Effector memory CD4-positive, alpha-beta T cell (primary cell): ENCODE measurements around the gene MPO.

Source experiments
- DNase-seq, 3 donors: peaks; one replicate each; pipeline ENCODE4 v3.0.0-alpha.2; 2020
- H3K27ac ChIP-seq: 2 replicates; pipeline ENCODE4 v1.7.0; 2013; ENCODE audit warnings: mild to moderate bottlenecking, low read length, moderate library complexity; ENCODE audit not compliant: insufficient read depth, poor library complexity, severe bottlenecking
- H3K27me3 ChIP-seq: replicated peaks from 2 replicates; pipeline ENCODE4 v1.7.0; 2013; ENCODE audit warnings: mild to moderate bottlenecking, low read length; ENCODE audit not compliant: insufficient read depth, control insufficient read depth, poor library complexity, severe bottlenecking
- H3K36me3 ChIP-seq: 2 replicates; pipeline ENCODE4 v1.7.0; 2013; ENCODE audit warnings: mild to moderate bottlenecking, low read length, moderate library complexity; ENCODE audit not compliant: control insufficient read depth, insufficient read depth
- H3K4me1 ChIP-seq: 2 replicates; pipeline ENCODE4 v1.7.0; 2013; ENCODE audit warnings: low read length, mild to moderate bottlenecking; ENCODE audit not compliant: control insufficient read depth, insufficient read depth, poor library complexity, severe bottlenecking
- H3K4me3 ChIP-seq: 2 replicates; pipeline ENCODE4 v1.7.0; 2013; ENCODE audit warnings: low read length, low read depth, mild to moderate bottlenecking; ENCODE audit not compliant: insufficient read depth, poor library complexity, severe bottlenecking
- H3K9me3 ChIP-seq: 2 replicates; pipeline ENCODE4 v1.7.0; 2013; ENCODE audit warnings: mild to moderate bottlenecking, low read length, moderate library complexity; ENCODE audit not compliant: control insufficient read depth

The MPO gene

DNA sequence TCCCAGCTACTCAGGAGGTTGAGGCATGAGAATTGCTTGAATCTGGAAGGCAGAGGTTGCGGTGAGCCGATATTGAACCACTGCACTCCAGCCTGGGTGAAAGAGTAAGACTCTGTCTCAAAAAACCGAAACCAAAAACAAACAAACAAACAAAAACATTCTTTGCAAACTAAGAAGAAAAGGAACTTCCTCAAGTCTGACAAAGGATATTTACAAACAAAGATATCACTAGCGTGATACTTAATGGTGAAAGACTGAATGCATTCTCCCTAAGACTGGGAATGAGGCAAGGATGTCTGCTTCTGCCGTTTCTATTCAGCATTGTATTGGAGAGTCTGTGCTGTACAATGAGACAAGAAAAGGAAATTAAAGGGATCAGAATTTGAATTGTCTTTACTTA lies 10.5 kb upstream of the MPO start:
- Histone ChIP-seq H3K36me3 (no peaks in the 10 kb centered on the region), H3K27ac (no peak overlapping the region), H3K9me3 (peaks cover 5% of the 10 kb centered on the region), H3K4me1 (no peaks in the 10 kb centered on the region), H3K27me3 (no peaks in the 10 kb centered on the region), H3K4me3 (no peak overlapping the region)
- DNase-seq: no peak

DNA sequence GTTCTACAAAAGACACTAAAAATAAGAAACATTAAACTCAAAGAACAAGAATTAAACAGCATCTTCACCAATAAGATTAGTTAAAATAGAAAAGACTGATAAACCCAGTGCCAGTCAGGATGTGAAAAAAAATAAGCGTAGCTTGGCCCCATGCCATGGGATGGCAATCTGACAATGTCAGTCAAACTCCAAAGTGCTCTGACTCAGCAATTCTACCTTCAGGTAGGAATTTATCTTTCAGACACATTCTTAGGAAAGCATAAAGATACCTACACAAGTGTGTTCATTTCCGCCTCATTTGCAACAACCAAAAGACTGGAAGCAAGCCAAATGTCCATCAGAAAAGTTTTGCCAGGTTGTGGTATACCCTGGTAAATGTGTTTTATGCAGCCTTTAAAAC lies 9.1 kb upstream of the MPO start:
- H3K27me3 ChIP-seq: no peaks in the 10 kb centered on the region
- H3K36me3 ChIP-seq: no peaks in the 10 kb centered on the region
- no peak overlapping the region for H3K4me3 ChIP-seq
- H3K9me3 ChIP-seq: peaks cover 5% of the 10 kb centered on the region
- no peak for DNase-seq
- H3K4me1 ChIP-seq: no peaks in the 10 kb centered on the region
- no peak overlapping the region for H3K27ac ChIP-seq

DNA sequence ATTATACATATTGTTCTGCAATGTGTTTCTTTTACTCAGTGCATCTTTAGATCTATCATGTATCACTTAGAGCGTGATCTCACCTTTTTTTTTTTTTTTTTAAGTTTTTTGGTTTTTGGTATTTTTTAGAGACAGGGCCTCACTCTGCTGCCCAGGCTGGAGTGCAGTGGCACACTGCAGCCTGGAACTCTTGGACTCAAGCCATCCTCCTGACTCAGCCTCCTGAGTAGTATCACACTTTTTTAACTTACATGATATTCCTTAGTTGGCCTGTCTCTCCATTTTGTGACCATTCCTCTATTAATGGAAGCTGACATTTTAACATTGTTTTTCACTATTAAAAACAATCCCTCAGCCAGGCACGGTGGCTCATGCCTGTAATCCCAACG lies 4.7 kb upstream of the MPO start:
- no peaks in the 10 kb centered on the region for H3K27me3 ChIP-seq

DNA sequence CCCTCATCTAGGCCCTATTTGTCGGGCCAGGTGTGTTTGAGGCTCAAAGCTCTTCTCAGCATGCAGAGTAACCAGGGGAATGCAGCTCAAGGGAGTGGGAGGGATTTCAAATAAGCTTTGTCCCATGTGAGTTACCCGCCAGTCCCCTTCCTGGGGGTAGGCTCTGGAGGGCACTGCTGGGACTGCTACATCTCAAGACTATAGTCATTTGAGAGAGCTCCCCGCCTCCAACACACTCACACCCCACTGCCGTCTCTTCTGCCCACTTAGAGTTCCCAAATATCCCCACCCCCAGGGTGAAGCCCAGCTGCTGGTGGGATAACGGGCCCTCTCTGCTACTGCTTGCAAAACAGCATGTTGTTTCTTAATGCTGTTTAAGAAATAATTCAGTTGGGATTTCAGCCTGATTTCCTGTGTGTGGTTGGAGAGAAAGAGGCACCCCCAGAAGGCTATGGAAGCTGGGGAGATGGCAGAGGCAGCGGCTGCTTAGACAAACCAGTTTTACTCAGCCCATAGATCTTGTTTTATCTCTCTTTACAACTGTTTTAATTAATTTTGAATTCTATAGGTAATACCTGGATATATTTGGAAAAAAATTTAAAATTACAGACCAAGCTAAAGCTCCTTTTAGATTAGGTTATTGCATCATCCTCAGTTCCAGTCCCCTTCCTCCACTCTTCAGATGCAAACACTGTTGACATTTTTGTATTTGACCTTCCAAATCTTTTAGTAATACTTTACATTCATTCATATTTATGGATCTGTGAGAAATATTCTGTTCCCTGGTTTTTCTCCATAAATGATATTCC lies 4.1 kb upstream of the MPO start:
- Histone ChIP-seq H3K36me3 (no peaks in the 10 kb centered on the region), H3K27me3 (peaks cover 3% of the 10 kb centered on the region), H3K27ac (no peak overlapping the region), H3K4me1 (no peaks in the 10 kb centered on the region), H3K9me3 (no peaks in the 10 kb centered on the region), H3K4me3 (no peak overlapping the region)
- no peak for DNase-seq

More for the DNA sequence above, 4.7 kb upstream of the MPO start:
- DNase-seq: no peak
- no peaks in the 10 kb centered on the region for H3K4me1 ChIP-seq
- H3K36me3 ChIP-seq: no peaks in the 10 kb centered on the region
- H3K9me3 ChIP-seq: no peaks in the 10 kb centered on the region
- no peak overlapping the region for H3K4me3 ChIP-seq
- H3K27ac ChIP-seq: no peak overlapping the region

DNA sequence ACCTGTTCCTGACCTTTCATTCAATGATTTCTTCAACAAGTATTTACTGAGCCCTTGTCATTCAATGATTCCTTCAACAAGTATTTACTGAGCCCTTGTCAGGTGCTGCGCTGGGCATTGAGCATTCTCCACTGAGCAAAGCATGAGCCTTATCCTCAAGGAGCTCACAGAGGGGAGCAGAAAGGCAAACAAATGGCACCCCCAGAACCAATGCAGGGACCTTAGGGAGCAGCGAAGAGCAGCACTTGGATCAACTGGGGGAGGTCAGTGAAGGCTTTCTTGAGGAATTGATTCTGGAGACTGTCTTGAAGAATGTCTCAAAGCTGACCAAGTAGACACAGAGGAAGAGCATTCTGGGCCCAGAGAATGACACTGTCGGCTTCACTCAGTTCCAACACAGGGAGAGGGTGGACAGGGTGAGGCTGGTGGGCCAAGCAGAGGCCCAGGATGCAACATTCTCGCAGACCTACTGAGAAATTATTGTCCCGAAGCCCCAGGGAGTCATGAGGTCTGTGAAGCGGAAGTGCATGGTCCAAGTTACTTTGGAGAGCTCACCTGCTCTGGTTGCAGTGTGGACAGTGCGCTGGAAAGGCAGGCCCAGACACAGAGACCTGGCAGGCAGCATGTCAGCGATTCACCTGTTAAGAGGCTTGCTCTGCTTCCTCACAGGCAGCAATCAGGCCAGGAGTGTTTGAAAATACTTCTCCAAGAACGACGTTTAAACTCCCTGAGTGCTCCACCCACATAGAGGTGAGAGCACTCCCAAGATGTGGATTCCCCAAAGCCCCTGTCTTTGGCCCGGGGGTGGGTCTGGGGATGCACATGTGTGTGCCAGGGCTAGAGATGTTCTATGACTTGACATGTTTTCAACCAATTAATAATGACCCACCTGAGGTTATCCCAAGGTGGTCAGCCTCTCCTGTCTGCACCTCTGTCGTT lies 3.2 kb upstream of the MPO start:
- DNase-seq: no peak
- no peak overlapping the region for H3K27ac ChIP-seq
- peaks cover 3% of the 10 kb centered on the region for H3K27me3 ChIP-seq
- no peaks in the 10 kb centered on the region for H3K9me3 ChIP-seq
- no peaks in the 10 kb centered on the region for H3K4me1 ChIP-seq
- no peaks in the 10 kb centered on the region for H3K36me3 ChIP-seq
- no peak overlapping the region for H3K4me3 ChIP-seq

DNA sequence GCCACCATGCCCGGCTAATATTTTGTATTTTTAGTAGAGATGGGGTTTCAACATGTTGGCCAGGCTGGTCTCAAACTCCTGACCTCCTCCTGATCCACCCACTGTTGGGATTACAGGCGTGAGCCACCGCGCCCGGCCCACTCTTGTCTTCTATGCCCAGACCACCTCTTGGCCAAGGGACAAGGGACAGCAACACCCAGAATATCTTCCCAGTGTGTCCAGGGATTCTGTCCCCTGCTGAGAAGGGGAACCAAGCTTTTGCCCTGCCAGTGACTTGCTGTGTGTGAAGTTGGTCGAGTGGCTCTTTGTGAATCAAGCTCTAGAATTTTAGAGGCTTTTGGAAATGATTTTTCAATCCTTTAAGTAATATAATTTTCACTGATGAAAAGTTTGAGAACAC lies 1.7 kb upstream of the MPO start:
- Histone ChIP-seq H3K4me3 (no peak overlapping the region), H3K4me1 (no peaks in the 10 kb centered on the region), H3K27me3 (peaks cover 3% of the 10 kb centered on the region), H3K36me3 (no peaks in the 10 kb centered on the region), H3K9me3 (no peaks in the 10 kb centered on the region), H3K27ac (no peak overlapping the region)
- no peak for DNase-seq

DNA sequence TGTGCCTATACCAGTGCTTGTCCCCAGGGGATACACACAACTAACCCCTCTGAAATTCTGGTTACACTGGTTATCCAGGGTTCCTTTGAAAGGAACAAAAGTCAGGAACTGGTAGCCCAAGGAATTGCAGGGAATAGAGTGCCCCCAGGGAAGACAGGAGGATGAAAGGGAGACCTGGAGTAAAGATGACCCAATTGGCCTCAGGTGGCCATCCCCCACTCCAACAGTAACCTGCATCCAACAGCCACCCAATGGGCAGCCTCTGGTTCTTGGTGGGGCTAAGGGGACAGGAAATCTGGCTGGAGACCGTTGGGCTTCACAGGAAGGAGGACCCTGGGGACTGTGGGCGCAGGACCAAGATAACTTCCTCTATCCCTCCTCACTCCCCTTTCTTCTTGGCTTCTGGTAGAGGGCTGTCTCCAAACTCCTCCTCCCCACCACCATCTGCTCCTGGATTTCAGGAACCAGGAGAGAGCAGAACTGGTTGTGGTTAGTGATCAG lies 826 bp upstream of the MPO start:
- Histone ChIP-seq H3K36me3 (no peaks in the 10 kb centered on the region), H3K4me3 (no peak overlapping the region), H3K4me1 (no peaks in the 10 kb centered on the region), H3K27me3 (peaks cover 3% of the 10 kb centered on the region), H3K27ac (no peak overlapping the region), H3K9me3 (no peaks in the 10 kb centered on the region)
- no peak for DNase-seq

DNA sequence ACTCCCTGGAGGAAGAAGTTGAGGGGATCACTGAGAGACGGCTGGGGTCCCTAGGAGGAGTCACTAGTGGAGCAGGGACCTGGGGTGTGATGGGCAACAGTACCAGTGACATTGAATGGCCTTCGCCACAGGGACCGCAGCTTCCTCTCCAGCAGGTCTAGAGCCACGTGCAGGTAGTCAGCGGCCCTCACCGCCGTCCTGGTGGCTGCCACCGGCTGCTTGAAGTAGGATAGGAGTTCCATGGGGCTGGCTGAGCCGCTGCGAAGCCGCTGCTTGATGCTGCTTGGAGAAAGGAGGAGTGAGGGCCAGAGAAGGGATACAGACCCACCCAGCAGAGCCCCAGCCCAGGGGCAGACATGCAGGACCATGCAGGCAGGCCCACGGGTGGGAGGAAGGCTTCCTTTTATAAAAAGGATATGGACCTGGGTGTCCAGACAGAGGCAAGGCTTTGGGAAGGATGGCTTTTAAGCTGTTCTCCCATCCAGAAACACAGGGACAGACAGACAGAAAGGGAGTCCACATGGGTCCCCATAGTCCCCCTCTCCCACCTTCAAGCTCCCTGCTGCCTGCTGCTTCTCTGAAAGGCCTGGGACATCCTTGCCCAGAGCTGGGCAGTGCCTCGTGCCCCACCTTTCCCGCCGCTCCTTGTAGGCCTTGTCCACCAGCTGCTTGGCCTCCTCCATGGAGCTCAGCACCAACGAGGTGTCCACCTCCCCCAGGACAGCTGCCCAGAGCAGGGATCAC lies 827 bp downstream of the MPO start:
- no peak for DNase-seq
- H3K9me3 ChIP-seq: no peaks in the 10 kb centered on the region
- no peaks in the 10 kb centered on the region for H3K4me1 ChIP-seq
- H3K27ac ChIP-seq: no peak overlapping the region
- peaks cover 3% of the 10 kb centered on the region for H3K27me3 ChIP-seq
- H3K36me3 ChIP-seq: no peaks in the 10 kb centered on the region
- H3K4me3 ChIP-seq: no peak overlapping the region

DNA sequence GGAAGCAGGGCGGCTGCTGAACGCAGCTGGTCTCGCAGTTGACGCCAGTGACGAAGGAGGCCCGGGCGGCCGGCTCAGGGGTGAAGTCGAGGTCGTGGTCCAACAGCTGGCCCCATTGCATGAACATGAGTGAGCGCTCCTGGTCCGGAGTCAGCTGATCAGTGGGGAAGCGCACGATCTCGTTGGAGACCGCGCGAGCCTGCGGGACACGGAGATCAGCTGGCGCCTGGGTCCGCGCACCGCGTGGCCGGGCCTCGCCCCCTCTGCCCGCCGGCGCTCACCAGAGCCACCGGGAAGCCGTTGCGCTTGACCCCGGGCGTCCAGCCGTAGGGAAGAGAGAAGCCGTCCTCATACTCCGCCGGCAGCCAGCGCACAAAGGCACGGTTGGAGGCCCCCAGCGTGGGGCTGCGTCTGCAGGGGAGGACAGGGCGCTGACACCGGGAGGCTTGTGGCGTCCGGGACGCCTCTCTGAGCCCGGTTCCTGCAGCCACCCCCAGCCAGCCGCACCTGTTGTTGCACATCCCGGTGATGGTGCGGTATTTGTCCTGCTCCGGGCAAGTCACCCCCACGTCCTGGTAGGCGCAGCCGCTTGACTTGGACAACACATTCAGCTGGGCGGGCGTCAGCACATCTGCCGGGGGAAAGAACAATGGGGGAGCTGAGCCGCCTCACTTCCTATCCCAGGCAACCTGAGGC lies 1.6 kb downstream of the MPO start:
- no peak for DNase-seq
- no peak overlapping the region for H3K4me3 ChIP-seq
- peaks cover 3% of the 10 kb centered on the region for H3K27me3 ChIP-seq
- no peak overlapping the region for H3K27ac ChIP-seq
- H3K9me3 ChIP-seq: no peaks in the 10 kb centered on the region
- H3K4me1 ChIP-seq: no peaks in the 10 kb centered on the region
- H3K36me3 ChIP-seq: no peaks in the 10 kb centered on the region
